ENCODE results near the gene SPATA32.

SPATA32 gene

GRCh38 chr17:45293413-45294211 is 31.7 kb upstream of the SPATA32 start:
- Histone ChIP-seq H2AFZ (ENCODE audit: low read depth, low read length) (no peak overlapping the region), H3K9me3 (ENCODE audit: insufficient read depth, low read length, severe bottlenecking) (no peaks in the 10 kb centered on the region), H3K36me3 (ENCODE audit: insufficient read depth, low read length) (peaks cover 25% of the 10 kb centered on the region), H3K27ac (ENCODE audit: low read length) (no peak overlapping the region), H3K79me2 (ENCODE audit: insufficient read depth, low read length) (peaks cover 71% of the 10 kb centered on the region), H3K4me2 (ENCODE audit: insufficient read depth, low read length) (no peak overlapping the region), H3K27me3 (ENCODE audit: insufficient read depth, low read length, poor library complexity) (no peaks in the 10 kb centered on the region), H3K4me1 (ENCODE audit: insufficient read depth, low read length) (no peaks in the 10 kb centered on the region), H3K9ac (ENCODE audit: low read depth, low read length) (no peak overlapping the region), H3K4me3 (ENCODE audit: low read depth in 1 of 2, low read length in 2 of 2) (no peak overlapping the region), H4K20me1 (ENCODE audit: insufficient read depth, low read length) (peaks cover 64% of the 10 kb centered on the region)
- ATAC-seq (ENCODE audit: insufficient read depth, low read depth) (no peak), DNase-seq (no peak)
- TF ChIP-seq EZH2 (IDR thresholded peaks at IDR 0.05; ENCODE audit: borderline replicate concordance, low read depth, low read length, severe bottlenecking) (no peak), CTCF (IDR thresholded peaks at IDR 0.05; ENCODE audit: borderline replicate concordance, extremely low read depth, low read length, poor library complexity, severe bottlenecking) (no peak)

GRCh38 chr17:45292696-45293412 is 31.0 kb upstream of the SPATA32 start:
- peaks cover 62% of the 10 kb centered on the region for H4K20me1 ChIP-seq (ENCODE audit: insufficient read depth, low read length)
- ATAC-seq (ENCODE audit: insufficient read depth, low read depth) (no peak), DNase-seq (no peak)
- peaks cover 29% of the 10 kb centered on the region for H3K36me3 ChIP-seq (ENCODE audit: insufficient read depth, low read length)
- peaks cover 63% of the 10 kb centered on the region for H3K79me2 ChIP-seq (ENCODE audit: insufficient read depth, low read length)
- H3K4me1 ChIP-seq (ENCODE audit: insufficient read depth, low read length) = no peaks in the 10 kb centered on the region
- no peak overlapping the region for H3K9ac ChIP-seq (ENCODE audit: low read depth, low read length)
- H2AFZ ChIP-seq (ENCODE audit: low read depth, low read length) = no peak overlapping the region
- no peaks in the 10 kb centered on the region for H3K9me3 ChIP-seq (ENCODE audit: insufficient read depth, low read length, severe bottlenecking)
- no peak overlapping the region for H3K27ac ChIP-seq (ENCODE audit: low read length)
- no peak overlapping the region for H3K4me3 ChIP-seq (ENCODE audit: low read depth in 1 of 2, low read length in 2 of 2)
- no peak overlapping the region for H3K4me2 ChIP-seq (ENCODE audit: insufficient read depth, low read length)
- no peaks in the 10 kb centered on the region for H3K27me3 ChIP-seq (ENCODE audit: insufficient read depth, low read length, poor library complexity)
- no peak for TF ChIP-seq EZH2 (IDR thresholded peaks at IDR 0.05; ENCODE audit: borderline replicate concordance, low read depth, low read length, severe bottlenecking)
- no peak for TF ChIP-seq CTCF (IDR thresholded peaks at IDR 0.05; ENCODE audit: borderline replicate concordance, extremely low read depth, low read length, poor library complexity, severe bottlenecking)

GRCh38 chr17:45291171-45291805 is 29.4 kb upstream of the SPATA32 start:
- Histone ChIP-seq H3K4me2 (ENCODE audit: insufficient read depth, low read length) (no peak overlapping the region), H3K27me3 (ENCODE audit: insufficient read depth, low read length, poor library complexity) (no peaks in the 10 kb centered on the region), H3K9ac (ENCODE audit: low read depth, low read length) (no peak overlapping the region), H3K9me3 (ENCODE audit: insufficient read depth, low read length, severe bottlenecking) (no peaks in the 10 kb centered on the region), H3K36me3 (ENCODE audit: insufficient read depth, low read length) (peaks cover 45% of the 10 kb centered on the region), H3K79me2 (ENCODE audit: insufficient read depth, low read length) (peaks cover 50% of the 10 kb centered on the region), H4K20me1 (ENCODE audit: insufficient read depth, low read length) (peaks cover 53% of the 10 kb centered on the region), H3K4me3 (ENCODE audit: low read depth in 1 of 2, low read length in 2 of 2) (no peak overlapping the region), H2AFZ (ENCODE audit: low read depth, low read length) (no peak overlapping the region), H3K27ac (ENCODE audit: low read length) (no peak overlapping the region), H3K4me1 (ENCODE audit: insufficient read depth, low read length) (no peaks in the 10 kb centered on the region)
- no peak for ATAC-seq (ENCODE audit: insufficient read depth, low read depth)
- no peak for DNase-seq
- TF ChIP-seq EZH2 (IDR thresholded peaks at IDR 0.05; ENCODE audit: borderline replicate concordance, low read depth, low read length, severe bottlenecking) (no peak), CTCF (IDR thresholded peaks at IDR 0.05; ENCODE audit: borderline replicate concordance, extremely low read depth, low read length, poor library complexity, severe bottlenecking) (no peak)

Data from DND-41 (cell line).